K562 (cell line): Measurements from ENCODE around the gene PGLYRP4.
"Not testable (repeated sequence)": the region's sequence is repeated elsewhere in the genome, so short reads cannot be mapped to it uniquely, and the experiment has no call there.

ENCODE experiments used
- ATF4 ChIP-seq: fragments of 450-650 bp; formaldehyde crosslinking; IDR thresholded peaks from 2 replicates; pipeline ENCODE4 v1.4.0; 2022; ENCODE audit warnings: mild to moderate bottlenecking, moderate library complexity
- BRD9 ChIP-seq: fragments of 450-650 bp; IDR thresholded peaks from 2 replicates; pipeline ENCODE4 v1.6.1; 2018; ENCODE audit warnings: low read depth; ENCODE audit not compliant: partially characterized antibody
- C11orf30 ChIP-seq: fragments of 450-650 bp; IDR thresholded peaks from 2 replicates; pipeline ENCODE4 v1.6.1; 2016; ENCODE audit warnings: low read depth, mild to moderate bottlenecking
- CTCF ChIP-seq, 3 experiments: IDR thresholded peaks in 2 of 3; conservative IDR thresholded peaks in 1 of 3; 2 replicates each; pipeline ENCODE4 v1.5.1; 2011 to 2012; ENCODE audit warnings: low read length in 3 of 3, mild to moderate bottlenecking in 3 of 3, control low read depth in 2 of 3, improper control_type of control experiment in 1 of 3, inconsistent platforms in 1 of 3, low read depth in 1 of 3, mixed read lengths in 1 of 3, moderate library complexity in 1 of 3; ENCODE audit not compliant: insufficient read depth in 2 of 3
- GABPA ChIP-seq: fragments of 200-800 bp; sonication (Bioruptor generic); conservative IDR thresholded peaks from 2 replicates; pipeline ENCODE4 v1.6.1; 2016; ENCODE audit warnings: low read depth, missing genetic modification characterization, missing compliant biosample characterization
- HMGN3 ChIP-seq: IDR thresholded peaks from 2 replicates; pipeline ENCODE4 v1.6.1; 2011; ENCODE audit warnings: borderline replicate concordance, low read depth, mild to moderate bottlenecking, mixed read lengths, low read length; ENCODE audit not compliant: insufficient read length; ENCODE audit errors: extremely low read depth
- RAD21 ChIP-seq, 2 experiments: fragments of 250-450 bp in 1 of 2; fragments of 450-650 bp in 1 of 2; sonication (Bioruptor Pico) in 1 of 2; formaldehyde crosslinking in 1 of 2; IDR thresholded peaks in 1 of 2; conservative IDR thresholded peaks in 1 of 2; 2 replicates each; pipeline versions ENCODE4 v1.4.0 to v1.8.0; 2020 to 2022; ENCODE audit warnings: mild to moderate bottlenecking in 2 of 2, moderate library complexity in 1 of 2
- SP1 ChIP-seq: sonication (generic); formaldehyde crosslinking; IDR thresholded peaks from 2 replicates; pipeline ENCODE4 v1.8.1; 2022; ENCODE audit warnings: mild to moderate bottlenecking, missing genetic modification reagents
- SREBF2 ChIP-seq: sonication (generic); formaldehyde crosslinking; IDR thresholded peaks from 2 replicates; pipeline ENCODE4 v1.4.0; 2020; ENCODE audit warnings: mild to moderate bottlenecking, missing genetic modification reagents
- TSHZ1 ChIP-seq: fragments of 250-450 bp; sonication (Bioruptor Pico); IDR thresholded peaks from 2 replicates; pipeline ENCODE4 v1.4.0; 2020; ENCODE audit warnings: mild to moderate bottlenecking, moderate library complexity
- ZBTB8A ChIP-seq: fragments of 450-650 bp; IDR thresholded peaks from 2 replicates; pipeline ENCODE4 v1.6.1; 2018; ENCODE audit warnings: mild to moderate bottlenecking, moderate library complexity; ENCODE audit not compliant: partially characterized antibody
- ZC3H4 ChIP-seq: sonication (generic); formaldehyde crosslinking; IDR thresholded peaks from 2 replicates; pipeline ENCODE4 v1.9.0; 2021; ENCODE audit warnings: missing genetic modification reagents, borderline replicate concordance

- TF ChIP-seq SREBF2 (CRISPR knock-in tag); ATF4 (CRISPR knock-in tag); HMGN3; SP1; GABPA (tag); TSHZ1 (CRISPR knock-in tag); ZBTB8A; C11orf30; ZC3H4 (CRISPR knock-in tag); CTCF (IDR thresholded peaks at IDR 0.05 in 2 of 3, conservative IDR thresholded peaks at IDR 0.05 in 1 of 3; ENCODE audit: insufficient read depth in 2 of 3, low read depth in 1 of 3, low read length in 3 of 3); RAD21 (CRISPR knock-in tag; conservative IDR thresholded peaks at IDR 0.05 in 1 of 2, IDR thresholded peaks at IDR 0.05 in 1 of 2); BRD9: not testable (repeated sequence)
Measured at GRCh38 chr1:153347049-153347448, 1.6 kb downstream of the PGLYRP4 start.
